GM18502 (cell line): ENCODE results near the gene LDHD.
"Not testable (repeated sequence)": the region's sequence is repeated elsewhere in the genome, so short reads cannot be mapped to it uniquely, and the experiment has no call there.

ENCODE experiments used
- ATAC-seq: cut with Tn5 transposase; IDR thresholded peaks from one replicate; pipeline ENCODE4 v1.9.1; 2021; ENCODE audit warnings: mild to moderate bottlenecking; ENCODE audit not compliant: unreplicated experiment, poor library complexity

LDHD gene

GRCh38 chr16:75116081-75116910, at the start of gene LDHD:
TSS of gene LDHD (minus strand) at chr16:75116780. CDS start at chr16:75116720, 60 bp downstream.
- no peak for ATAC-seq

DNA sequence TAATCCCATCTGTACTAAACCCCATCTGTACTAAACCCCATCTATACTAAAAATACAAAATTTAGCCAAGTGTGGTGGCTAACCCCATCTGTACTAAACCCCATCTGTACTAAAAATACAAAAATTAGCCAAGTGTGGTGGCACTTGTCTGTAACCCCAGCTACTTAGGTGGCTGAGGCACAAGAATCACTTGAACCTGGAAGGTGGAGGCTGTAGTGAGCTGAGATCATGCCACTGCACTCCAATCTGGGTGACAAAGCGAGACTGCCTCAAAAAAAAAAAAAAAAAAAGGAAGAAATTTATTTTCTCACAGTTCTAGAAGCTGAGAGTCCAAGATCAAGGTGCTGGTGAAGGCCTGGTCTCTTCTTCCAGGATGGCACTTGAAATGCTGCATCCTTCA, 43.8 kb upstream of the LDHD start:
- no peak for ATAC-seq

- no peak for ATAC-seq
Measured at GRCh38 chr16:75152635-75153034, 36.1 kb upstream of the LDHD start.

DNA sequence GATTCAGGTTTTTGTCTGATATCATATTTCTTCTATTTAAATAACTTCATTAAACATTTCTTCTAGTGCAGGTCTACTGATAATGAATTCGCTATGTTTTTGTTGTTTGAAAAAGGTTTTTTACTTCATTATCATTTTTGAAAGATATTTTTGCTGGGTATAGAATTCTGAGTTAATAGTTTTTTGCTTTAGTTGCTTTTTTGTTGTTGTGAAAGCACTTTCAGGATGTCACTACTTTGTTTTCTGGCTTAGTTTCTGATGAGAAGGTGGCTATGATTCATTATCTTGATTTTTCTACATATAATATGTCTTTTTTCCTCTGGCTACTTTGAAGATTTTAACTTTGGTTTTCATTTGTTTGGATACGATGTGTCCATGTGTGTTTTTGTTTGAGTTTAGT, 35.2 kb upstream of the LDHD start:
- ATAC-seq = no peak

DNA sequence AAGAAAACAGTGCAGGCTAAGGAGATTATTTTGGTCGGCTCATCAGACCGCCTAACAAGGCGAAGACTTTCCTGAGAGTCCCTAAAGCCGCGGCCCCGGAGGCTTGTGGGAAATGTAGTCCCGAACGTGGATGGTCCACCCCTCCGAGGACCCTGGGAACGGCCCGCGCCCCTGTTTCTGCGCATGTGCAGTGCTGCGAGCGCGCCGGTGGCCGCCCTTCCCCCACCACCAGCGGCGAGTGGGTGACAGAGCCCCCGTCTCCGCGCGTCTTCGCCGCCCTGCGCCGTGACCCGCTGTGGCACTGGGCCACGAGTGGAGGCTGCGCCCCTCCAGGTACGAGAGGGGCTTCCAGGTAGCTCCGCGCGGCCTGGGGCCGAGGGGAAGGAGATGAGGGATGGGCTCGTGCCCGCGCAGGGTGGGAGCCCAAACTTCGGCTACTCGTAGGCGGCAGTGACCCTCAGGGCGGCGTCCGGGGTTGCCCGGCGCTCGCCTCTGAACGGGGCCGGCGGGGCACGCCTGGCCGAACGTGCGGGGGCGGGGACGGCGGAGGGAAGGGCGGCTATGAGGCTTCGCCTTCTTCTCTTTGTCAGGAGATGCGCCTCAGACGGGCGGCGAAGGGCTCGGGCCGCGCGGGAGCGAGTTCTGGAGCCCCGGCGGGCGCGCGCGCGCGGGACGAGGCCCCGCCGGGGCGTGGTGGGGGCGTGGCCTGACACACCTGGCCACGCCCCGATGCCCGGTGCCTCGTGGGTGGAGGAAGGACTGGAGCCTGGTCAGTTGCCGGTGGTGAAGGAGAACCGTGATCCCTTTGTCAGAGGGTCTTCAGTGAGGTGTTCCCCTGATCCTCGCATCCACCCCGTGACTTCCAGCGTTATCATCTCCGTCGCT, 32.0 kb upstream of the LDHD start, which contains the start of gene ZFP1:
Gene ZFP1, plus strand, starts transcription at position 214 of the 885 bp plus-strand sequence. CDS start 4,428 bp downstream, outside the sequence.
- ATAC-seq = peak; percentile 81

- no peak for ATAC-seq
Measured at GRCh38 chr16:75147968-75148310, 31.4 kb upstream of the LDHD start.

DNA sequence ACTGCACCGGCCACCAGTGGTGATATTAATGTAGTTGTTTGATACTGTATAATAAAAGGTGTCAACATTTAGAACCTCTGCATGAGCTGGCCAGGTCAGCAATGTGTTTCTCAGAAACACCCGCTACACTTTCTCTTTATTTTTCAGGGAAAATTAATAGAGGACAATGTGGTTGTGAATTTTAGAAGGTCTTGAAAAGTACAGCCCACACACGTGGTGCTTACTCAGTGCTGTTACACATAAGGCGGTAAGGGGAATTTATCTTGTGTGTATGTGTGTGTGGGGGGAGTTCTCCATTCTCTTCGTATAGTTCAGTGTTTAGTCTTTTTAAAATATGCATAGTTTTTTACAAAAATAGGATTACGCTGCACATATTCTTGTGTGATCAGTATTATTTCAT, 27.4 kb upstream of the LDHD start:
- ATAC-seq = no peak

- ATAC-seq = no peak
Measured at GRCh38 chr16:75139498-75139897, 22.9 kb upstream of the LDHD start.

DNA sequence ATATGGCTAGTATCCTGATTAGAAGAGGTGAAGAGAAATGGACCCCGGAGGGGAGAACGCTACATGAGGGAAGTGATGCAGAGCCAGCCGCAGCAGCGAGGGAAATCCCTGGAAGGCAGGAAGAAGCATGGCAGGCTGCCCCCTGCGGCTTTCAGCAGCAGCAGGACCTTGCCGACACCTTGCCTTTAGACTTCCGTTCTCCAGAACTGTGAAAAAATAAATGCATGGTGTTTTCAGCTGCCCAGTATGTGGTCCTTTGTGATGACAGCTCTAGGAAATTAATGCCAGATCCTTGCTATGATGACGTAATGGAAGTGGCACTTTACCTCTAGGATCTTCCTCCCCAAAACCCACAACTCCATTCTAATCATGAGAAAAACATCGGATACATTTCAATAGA, 22.1 kb upstream of the LDHD start:
- no peak for ATAC-seq

- no peak for ATAC-seq
Measured at GRCh38 chr16:75138233-75138632, 21.7 kb upstream of the LDHD start.

- no peak for ATAC-seq
Measured at GRCh38 chr16:75131081-75131480, 14.5 kb upstream of the LDHD start.

GRCh38 chr16:75130150-75130771, 13.7 kb upstream of the LDHD start:
- no peak for ATAC-seq

DNA sequence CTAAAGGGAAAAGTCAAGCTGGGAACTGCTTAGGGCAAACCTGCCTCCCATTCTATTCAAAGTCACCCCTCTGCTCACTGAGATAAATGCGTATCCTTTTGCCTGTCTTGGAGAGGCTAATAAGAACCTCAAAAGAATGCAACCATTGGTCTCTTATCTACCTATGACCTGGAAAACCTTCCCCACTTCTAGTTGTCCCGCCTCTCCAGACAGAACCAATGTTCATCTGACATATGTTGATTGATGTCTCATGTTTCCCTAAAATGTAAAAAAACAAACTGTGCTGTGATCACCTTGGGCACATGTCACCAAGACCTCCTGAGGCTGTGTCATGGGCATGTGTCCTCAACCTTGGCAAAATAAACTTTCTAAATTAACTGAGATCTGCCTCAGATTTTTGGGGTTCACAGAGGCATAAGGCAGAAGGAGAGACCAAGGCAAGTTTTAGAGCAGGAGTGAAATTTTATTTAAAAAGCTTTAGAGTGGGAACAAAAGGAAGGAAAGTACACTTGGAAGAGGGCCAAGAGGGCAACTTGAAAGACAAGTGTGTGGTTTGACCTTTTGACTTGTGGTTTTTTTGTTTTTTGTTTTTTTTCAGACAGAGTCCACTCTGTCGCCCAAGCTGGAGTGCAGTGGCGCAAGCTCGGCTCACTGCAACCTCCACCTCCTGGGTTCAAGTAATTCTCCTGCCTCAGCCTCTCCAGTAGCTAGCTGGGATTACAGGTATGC, 13.0 kb upstream of the LDHD start:
- ATAC-seq = not testable (repeated sequence)

DNA sequence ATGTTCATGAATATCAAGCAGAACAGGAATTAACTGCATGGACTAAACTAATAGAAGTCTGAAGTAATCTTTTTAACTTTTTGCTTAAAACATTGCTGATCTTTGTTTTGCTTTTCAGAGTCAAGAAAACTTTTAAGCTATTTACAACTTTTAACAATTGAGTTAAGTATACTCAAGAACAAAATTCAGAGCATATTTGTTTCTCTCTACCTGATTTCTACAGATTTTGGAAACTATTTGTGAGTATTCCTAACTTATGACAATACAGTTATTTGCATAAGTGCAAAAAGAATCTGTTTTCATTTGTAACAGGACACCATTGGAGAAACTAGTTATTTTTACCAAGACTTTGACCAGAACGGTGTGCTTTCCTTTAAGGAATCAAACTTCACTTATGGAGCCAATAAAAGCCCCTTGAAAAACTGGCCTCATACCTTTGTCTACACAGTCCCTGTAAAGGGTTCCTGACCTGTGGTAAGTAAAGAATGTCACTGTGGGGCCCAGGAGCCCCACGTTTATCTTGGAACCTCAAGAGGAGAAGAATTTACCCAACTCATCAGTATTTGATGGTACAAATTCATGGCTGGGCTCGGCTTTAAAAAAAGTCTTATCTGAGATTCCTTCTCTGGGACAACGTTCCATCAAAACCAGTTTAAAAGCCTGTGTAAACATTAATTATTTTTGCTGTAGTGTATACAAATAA, 11.3 kb upstream of the LDHD start:
- no peak for ATAC-seq

DNA sequence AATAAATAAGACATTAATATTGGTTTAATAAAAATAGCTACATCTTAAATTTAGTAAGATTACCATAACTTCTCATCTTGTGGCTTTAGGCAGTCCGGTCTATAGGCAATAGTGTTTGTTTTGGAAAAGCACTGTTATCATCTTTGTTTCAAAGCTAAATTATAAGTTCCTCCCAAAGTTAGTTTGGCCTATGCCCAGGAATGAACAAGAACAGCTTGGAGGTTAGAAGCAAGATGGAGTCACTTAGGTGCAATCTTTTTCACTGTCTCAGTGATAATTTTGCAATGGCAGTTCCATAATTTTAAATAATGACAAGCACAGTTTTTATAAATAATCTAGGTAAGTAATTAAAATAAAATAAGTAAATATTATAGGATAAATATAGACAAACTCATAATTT, 6.0 kb upstream of the LDHD start:
- no peak for ATAC-seq

DNA sequence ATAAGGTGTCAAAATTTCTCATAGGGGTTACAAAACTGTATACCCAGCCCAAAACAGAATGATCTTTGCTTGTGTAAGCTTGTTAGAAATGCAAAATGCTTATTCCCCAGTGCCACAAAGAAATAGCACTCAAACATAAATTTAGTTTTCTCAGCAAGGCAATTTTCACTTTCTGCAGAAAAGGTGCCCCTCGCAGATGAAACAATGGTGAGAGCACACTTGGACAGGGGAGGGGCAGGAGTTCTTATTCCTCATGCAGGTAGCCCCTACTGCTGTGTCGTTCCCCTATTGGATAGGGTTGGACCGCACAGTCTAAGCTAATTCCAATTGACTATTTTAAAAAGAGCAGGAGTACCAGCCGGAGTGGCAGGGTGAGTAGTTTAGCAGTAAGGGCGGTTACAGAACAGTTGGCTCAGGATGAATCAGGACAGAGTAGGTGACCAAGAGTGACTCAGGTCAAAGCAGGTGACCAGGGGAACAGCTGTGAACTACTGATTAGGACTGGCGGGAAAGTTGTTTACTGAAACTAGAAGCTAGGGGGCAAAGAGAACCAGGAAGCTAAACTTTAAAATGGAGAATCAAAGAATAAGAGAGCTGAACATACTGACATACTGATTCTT, 5.5 kb upstream of the LDHD start:
- ATAC-seq = no peak

GRCh38 chr16:75120253-75120652, 3.7 kb upstream of the LDHD start:
- ATAC-seq = no peak

DNA sequence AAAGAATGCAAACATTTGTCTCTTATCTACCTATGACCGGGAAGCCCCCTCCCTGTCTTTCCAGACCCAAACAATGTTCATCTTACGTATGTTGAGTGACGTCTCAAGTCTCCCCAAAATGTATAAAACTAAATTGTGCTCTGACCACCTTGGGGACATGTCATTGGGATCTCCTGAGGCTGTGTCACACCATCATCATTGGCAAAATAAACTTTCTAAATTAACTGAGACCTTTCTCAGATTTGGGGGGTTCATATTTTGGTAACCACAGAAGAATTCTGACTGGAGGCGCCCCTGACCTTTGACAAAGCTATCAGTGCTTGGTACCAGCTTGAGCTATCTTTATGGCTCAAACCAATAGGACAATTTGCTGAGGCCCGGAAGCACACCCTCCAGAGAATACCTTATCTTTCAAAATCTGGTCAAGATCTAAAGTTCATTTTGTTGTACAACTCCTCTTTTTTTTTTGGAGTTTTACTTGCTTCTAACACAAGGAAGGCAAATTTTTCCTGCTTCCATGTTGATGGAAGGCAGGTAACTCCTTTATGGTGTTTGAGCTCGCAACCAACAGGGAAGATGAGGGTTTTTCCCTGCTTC, 2.5 kb upstream of the LDHD start:
- no peak for ATAC-seq

GRCh38 chr16:75116911-75117245, 298 bp upstream of the LDHD start:
- no peak for ATAC-seq
